WTC11 (cell line): ENCODE data around the gene C1D. TPM values are rescaled to one million over a fixed set of nuclear protein-coding genes. Genes with fewer than 3 reads are reported as not detected.

Experiments
- ATAC-seq: fragments of 200-7000 bp; cut with Tn5 transposase; 2 replicates; pipeline ENCODE4 v1.10.0; 2021; ENCODE audit warnings: mild to moderate bottlenecking, moderate library complexity
- CTCF ChIA-PET: fragments of 300-600 bp; sonication (Branson Sonifier 250); formaldehyde crosslinking; loops from one replicate; lab custom pipeline; 2021; ENCODE audit warnings: antibody characterized with exemption; lab: Charles Lee
- POLR2A ChIA-PET: fragments of 350-600 bp; sonication (Branson Sonifier 250); formaldehyde crosslinking; loops from one replicate; lab custom pipeline; 2021; ENCODE audit warnings: antibody characterized with exemption; lab: Charles Lee
- DNase-seq: peaks from one replicate; pipeline ENCODE4 v3.0.0; 2021; ENCODE audit warnings: low spot score
- H3K27ac Mint-ChIP-seq: 2 replicates; pipeline ENCODE4 v1.8.0; 2021; ENCODE audit warnings: mixed read lengths
- H3K27me3 Mint-ChIP-seq: 2 replicates; pipeline ENCODE4 v1.8.0; 2021; ENCODE audit warnings: low read depth, mild to moderate bottlenecking, moderate library complexity, mixed read lengths
- H3K36me3 Mint-ChIP-seq: 2 replicates; pipeline ENCODE4 v1.8.0; 2021; ENCODE audit warnings: mixed read lengths
- H3K4me1 Mint-ChIP-seq: 2 replicates; pipeline ENCODE4 v1.8.0; 2022; ENCODE audit warnings: mixed read lengths
- H3K4me3 Mint-ChIP-seq: 2 replicates; pipeline ENCODE4 v1.8.0; 2021; ENCODE audit warnings: mild to moderate bottlenecking, moderate library complexity, mixed read lengths
- H3K9me3 Mint-ChIP-seq: 2 replicates; pipeline ENCODE4 v1.8.0; 2021; ENCODE audit warnings: mixed read lengths
- FOXK1 ChIP-seq: sonication (generic); formaldehyde crosslinking; IDR thresholded peaks from 2 replicates; pipeline ENCODE4 v1.8.0; 2022; ENCODE audit warnings: mild to moderate bottlenecking, moderate library complexity, missing genetic modification reagents
- GTF2I ChIP-seq: fragments of 250-450 bp; sonication (Bioruptor Pico); conservative IDR thresholded peaks from 2 replicates; pipeline ENCODE4 v1.4.0; 2021; ENCODE audit warnings: mild to moderate bottlenecking
- MYBL2 ChIP-seq: sonication (generic); formaldehyde crosslinking; IDR thresholded peaks from 2 replicates; pipeline ENCODE4 v1.8.1; 2023; ENCODE audit warnings: mild to moderate bottlenecking, moderate library complexity, missing genetic modification reagents
- SMAD4 ChIP-seq: sonication (generic); formaldehyde crosslinking; IDR thresholded peaks from 2 replicates; pipeline ENCODE4 v1.8.0; 2022; ENCODE audit warnings: mild to moderate bottlenecking, missing genetic modification reagents
- SP1 ChIP-seq: sonication (generic); formaldehyde crosslinking; conservative IDR thresholded peaks from 2 replicates; pipeline ENCODE4 v1.8.1; 2022; ENCODE audit warnings: missing genetic modification reagents
- TEAD4 ChIP-seq: sonication (generic); formaldehyde crosslinking; IDR thresholded peaks from 2 replicates; pipeline ENCODE4 v1.8.0; 2022; ENCODE audit warnings: mild to moderate bottlenecking, missing genetic modification reagents
- ZNF423 ChIP-seq: fragments of 250-450 bp; sonication (Bioruptor Pico); IDR thresholded peaks from 2 replicates; pipeline ENCODE4 v2.1.2; 2022; ENCODE audit warnings: mild to moderate bottlenecking, moderate library complexity
- ZNF671 ChIP-seq: fragments of 250-450 bp; sonication (Bioruptor Pico); IDR thresholded peaks from 2 replicates; pipeline ENCODE4 v1.8.0; 2021; ENCODE audit warnings: mild to moderate bottlenecking
- total RNA-seq: library from RNA; stranded (reverse); gene quantifications from 3 replicates; pipeline ENCODE4 v1.2.3, GENCODE V29; 2021
- TF ChIP-seq, protein P1 (sequence below): fragments of 250-450 bp; sonication (Bioruptor Pico); IDR thresholded peaks from 2 replicates; pipeline ENCODE4 v1.9.0; 2021; ENCODE audit warnings: mild to moderate bottlenecking, borderline replicate concordance
- TF ChIP-seq, protein P2 (sequence below): sonication (generic); formaldehyde crosslinking; IDR thresholded peaks from 2 replicates; pipeline ENCODE4 v1.8.1; 2023; ENCODE audit warnings: mild to moderate bottlenecking, missing genetic modification reagents, moderate library complexity
- TF ChIP-seq, protein P3 (sequence below): sonication (generic); formaldehyde crosslinking; IDR thresholded peaks from 2 replicates; pipeline ENCODE4 v1.8.0; 2022; ENCODE audit warnings: mild to moderate bottlenecking, missing genetic modification reagents
- TF ChIP-seq, protein P4 (sequence below): sonication (generic); formaldehyde crosslinking; IDR thresholded peaks from 2 replicates; pipeline ENCODE4 v1.8.0; 2023; ENCODE audit warnings: missing genetic modification reagents, mild to moderate bottlenecking, borderline replicate concordance
- TF ChIP-seq, protein P5 (sequence below): fragments of 250-450 bp; sonication (Bioruptor Pico); IDR thresholded peaks from 2 replicates; pipeline ENCODE4 v1.8.0; 2021; ENCODE audit warnings: mild to moderate bottlenecking

C1D gene
- total RNA-seq, 1 experiment from 2014 or later: 21.0 TPM

DNA sequence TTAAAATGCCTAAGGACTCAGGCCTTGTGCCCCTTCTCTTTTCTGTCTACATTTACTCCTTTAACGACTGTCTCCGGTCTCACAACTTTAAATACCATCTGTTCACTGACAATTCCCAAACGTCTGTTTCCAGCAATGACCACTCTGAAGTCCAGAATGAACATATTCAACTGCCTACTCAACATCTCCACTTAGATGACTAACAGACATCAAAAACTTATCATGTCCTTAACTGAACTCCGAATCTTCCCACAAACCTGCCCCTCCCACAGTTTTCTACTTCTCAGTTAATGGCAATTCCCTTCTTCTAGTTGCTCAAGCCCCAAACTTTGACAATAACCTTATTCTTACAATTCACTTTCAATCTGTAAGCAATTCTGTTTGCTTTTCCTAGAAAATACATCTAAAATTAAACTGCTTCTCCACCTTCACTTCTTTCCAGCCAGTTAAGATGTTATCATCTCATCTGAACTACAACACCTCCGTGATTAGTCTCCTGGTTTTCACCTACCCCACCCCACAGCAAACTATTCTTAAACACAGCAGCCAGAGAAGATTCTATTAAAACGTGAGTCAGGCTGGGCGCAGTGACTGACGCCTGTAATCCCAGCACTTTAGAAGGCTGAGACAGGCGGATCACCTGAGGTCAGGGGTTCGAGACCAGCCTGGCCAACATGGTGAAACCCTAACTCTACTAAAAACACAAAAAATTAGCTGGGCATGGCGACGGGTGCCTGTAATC is 2.8 kb downstream of the C1D start (continued):
- TF ChIP-seq TEAD4 (CRISPR knock-in tag) (no peak), GTF2I (CRISPR knock-in tag) (no peak)

DNA sequence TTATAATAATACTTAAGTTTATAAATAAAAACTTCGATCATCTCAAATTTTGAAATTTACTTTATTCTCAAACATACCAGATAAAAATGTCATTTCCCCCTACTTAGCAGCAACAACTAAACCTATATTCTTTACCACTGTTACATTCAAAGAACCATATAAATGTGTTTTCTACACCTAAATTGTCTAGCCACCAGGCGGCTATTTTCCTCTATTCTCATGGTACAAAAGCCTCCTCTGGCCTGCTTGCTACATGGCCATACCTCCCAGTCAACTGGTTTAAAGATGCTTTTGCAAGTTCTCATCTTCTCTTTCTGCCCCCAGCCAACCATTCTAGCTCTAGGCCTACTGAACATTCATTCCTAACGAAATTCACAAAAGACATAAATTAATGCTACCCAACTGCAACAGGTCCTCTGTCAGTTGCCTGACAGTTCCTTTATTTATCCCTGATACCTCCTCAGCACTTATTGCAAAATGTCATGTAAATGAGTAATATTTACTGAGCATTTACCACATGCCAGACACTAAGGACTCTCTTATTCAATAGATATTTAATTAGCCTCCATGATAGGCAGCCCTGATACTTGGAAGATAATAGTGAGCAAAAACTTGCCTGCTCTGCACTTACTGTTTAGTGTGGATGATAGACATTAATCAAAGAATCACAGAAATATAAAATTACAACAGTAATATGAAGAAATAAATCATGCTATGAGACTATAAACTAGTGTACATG is 5.0 kb downstream of the C1D start:
- Mint-ChIP-seq H3K9me3 (no peaks in the 10 kb centered on the region), H3K36me3 (no peaks in the 10 kb centered on the region), H3K4me1 (0 out of 2 replicates have a peak, but pooled peaks cover 6% of the 10 kb centered on the region), H3K4me3 (no peak overlapping the region), H3K27me3 (no peaks in the 10 kb centered on the region), H3K27ac (no peak overlapping the region)
- CTCF ChIA-PET: no interaction called here
- DNase-seq (no peak), ATAC-seq (no peak)
- TF ChIP-seq, protein P1, sequence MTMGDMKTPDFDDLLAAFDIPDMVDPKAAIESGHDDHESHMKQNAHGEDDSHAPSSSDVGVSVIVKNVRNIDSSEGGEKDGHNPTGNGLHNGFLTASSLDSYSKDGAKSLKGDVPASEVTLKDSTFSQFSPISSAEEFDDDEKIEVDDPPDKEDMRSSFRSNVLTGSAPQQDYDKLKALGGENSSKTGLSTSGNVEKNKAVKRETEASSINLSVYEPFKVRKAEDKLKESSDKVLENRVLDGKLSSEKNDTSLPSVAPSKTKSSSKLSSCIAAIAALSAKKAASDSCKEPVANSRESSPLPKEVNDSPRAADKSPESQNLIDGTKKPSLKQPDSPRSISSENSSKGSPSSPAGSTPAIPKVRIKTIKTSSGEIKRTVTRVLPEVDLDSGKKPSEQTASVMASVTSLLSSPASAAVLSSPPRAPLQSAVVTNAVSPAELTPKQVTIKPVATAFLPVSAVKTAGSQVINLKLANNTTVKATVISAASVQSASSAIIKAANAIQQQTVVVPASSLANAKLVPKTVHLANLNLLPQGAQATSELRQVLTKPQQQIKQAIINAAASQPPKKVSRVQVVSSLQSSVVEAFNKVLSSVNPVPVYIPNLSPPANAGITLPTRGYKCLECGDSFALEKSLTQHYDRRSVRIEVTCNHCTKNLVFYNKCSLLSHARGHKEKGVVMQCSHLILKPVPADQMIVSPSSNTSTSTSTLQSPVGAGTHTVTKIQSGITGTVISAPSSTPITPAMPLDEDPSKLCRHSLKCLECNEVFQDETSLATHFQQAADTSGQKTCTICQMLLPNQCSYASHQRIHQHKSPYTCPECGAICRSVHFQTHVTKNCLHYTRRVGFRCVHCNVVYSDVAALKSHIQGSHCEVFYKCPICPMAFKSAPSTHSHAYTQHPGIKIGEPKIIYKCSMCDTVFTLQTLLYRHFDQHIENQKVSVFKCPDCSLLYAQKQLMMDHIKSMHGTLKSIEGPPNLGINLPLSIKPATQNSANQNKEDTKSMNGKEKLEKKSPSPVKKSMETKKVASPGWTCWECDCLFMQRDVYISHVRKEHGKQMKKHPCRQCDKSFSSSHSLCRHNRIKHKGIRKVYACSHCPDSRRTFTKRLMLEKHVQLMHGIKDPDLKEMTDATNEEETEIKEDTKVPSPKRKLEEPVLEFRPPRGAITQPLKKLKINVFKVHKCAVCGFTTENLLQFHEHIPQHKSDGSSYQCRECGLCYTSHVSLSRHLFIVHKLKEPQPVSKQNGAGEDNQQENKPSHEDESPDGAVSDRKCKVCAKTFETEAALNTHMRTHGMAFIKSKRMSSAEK (CRISPR knock-in tag): no peak
- POLR2A ChIA-PET: no interaction called here

DNA sequence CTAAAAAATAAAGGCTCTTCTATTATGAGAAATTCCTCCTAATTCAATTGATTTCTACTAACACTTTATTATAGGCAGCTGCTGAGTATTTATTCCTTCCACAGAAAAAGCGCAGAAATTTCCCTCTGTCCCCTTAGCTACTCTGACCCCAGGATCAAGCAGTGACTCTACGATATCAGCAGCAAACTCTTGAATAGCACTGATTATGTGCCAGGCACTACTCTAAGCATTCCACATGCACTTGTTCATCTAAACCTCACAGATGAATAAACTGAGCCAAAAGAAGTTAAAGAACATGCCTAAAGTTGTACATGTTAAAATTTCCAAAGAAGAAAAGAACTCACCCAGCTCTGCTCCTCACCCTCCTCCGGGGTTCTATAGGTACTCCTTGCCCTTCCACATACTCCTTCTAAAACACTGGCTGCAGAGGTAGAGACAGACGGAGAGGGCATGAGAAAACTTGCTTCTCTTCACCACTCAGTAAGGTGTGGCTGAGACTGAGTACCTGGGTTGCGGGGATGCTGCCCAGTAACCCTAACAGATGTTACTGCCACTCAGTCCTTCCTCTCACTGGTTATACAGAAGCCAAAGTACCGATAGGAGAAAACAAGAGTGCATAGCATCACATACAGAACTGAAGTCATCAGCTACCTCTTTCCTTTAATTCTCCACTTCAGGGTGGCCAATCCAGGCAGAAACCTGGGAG is 9.9 kb downstream of the C1D start:
- ChIA-PET POLR2A (no interaction called here), CTCF (no interaction called here)
- H3K4me1 Mint-ChIP-seq: peaks cover 6% of the 10 kb centered on the region; the same call in 1 of the 2 replicates
- no peak for ATAC-seq
- no peak for DNase-seq
- no peak overlapping the region for H3K27ac Mint-ChIP-seq
- no peaks in the 10 kb centered on the region for H3K27me3 Mint-ChIP-seq
- H3K36me3 Mint-ChIP-seq: no peaks in the 10 kb centered on the region; the same call in 1 of the 2 replicates
- H3K4me3 Mint-ChIP-seq: no peak overlapping the region
- no peaks in the 10 kb centered on the region for H3K9me3 Mint-ChIP-seq
- TF ChIP-seq SMAD4 (CRISPR knock-in tag) (no peak), FOXK1 (CRISPR knock-in tag) (no peak), MYBL2 (CRISPR knock-in tag) (no peak), ZNF671 (CRISPR knock-in tag) (no peak), ZNF423 (CRISPR knock-in tag) (no peak), SP1 (CRISPR knock-in tag) (no peak)
- TF ChIP-seq, protein P2, sequence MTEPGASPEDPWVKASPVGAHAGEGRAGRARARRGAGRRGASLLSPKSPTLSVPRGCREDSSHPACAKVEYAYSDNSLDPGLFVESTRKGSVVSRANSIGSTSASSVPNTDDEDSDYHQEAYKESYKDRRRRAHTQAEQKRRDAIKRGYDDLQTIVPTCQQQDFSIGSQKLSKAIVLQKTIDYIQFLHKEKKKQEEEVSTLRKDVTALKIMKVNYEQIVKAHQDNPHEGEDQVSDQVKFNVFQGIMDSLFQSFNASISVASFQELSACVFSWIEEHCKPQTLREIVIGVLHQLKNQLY (CRISPR knock-in tag): no peak
- TF ChIP-seq, protein P3, sequence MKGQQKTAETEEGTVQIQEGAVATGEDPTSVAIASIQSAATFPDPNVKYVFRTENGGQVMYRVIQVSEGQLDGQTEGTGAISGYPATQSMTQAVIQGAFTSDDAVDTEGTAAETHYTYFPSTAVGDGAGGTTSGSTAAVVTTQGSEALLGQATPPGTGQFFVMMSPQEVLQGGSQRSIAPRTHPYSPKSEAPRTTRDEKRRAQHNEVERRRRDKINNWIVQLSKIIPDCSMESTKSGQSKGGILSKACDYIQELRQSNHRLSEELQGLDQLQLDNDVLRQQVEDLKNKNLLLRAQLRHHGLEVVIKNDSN (CRISPR knock-in tag): no peak
- TF ChIP-seq, protein P4, sequence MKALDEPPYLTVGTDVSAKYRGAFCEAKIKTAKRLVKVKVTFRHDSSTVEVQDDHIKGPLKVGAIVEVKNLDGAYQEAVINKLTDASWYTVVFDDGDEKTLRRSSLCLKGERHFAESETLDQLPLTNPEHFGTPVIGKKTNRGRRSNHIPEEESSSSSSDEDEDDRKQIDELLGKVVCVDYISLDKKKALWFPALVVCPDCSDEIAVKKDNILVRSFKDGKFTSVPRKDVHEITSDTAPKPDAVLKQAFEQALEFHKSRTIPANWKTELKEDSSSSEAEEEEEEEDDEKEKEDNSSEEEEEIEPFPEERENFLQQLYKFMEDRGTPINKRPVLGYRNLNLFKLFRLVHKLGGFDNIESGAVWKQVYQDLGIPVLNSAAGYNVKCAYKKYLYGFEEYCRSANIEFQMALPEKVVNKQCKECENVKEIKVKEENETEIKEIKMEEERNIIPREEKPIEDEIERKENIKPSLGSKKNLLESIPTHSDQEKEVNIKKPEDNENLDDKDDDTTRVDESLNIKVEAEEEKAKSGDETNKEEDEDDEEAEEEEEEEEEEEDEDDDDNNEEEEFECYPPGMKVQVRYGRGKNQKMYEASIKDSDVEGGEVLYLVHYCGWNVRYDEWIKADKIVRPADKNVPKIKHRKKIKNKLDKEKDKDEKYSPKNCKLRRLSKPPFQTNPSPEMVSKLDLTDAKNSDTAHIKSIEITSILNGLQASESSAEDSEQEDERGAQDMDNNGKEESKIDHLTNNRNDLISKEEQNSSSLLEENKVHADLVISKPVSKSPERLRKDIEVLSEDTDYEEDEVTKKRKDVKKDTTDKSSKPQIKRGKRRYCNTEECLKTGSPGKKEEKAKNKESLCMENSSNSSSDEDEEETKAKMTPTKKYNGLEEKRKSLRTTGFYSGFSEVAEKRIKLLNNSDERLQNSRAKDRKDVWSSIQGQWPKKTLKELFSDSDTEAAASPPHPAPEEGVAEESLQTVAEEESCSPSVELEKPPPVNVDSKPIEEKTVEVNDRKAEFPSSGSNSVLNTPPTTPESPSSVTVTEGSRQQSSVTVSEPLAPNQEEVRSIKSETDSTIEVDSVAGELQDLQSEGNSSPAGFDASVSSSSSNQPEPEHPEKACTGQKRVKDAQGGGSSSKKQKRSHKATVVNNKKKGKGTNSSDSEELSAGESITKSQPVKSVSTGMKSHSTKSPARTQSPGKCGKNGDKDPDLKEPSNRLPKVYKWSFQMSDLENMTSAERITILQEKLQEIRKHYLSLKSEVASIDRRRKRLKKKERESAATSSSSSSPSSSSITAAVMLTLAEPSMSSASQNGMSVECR (CRISPR knock-in tag): no peak
- TF ChIP-seq, protein P1 (CRISPR knock-in tag): no peak
- TF ChIP-seq, protein P5, sequence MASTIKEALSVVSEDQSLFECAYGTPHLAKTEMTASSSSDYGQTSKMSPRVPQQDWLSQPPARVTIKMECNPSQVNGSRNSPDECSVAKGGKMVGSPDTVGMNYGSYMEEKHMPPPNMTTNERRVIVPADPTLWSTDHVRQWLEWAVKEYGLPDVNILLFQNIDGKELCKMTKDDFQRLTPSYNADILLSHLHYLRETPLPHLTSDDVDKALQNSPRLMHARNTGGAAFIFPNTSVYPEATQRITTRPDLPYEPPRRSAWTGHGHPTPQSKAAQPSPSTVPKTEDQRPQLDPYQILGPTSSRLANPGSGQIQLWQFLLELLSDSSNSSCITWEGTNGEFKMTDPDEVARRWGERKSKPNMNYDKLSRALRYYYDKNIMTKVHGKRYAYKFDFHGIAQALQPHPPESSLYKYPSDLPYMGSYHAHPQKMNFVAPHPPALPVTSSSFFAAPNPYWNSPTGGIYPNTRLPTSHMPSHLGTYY (CRISPR knock-in tag): no peak
